Measurements from ENCODE around the gene SLC4A4.

GRCh38 chr4:71304289-71304850, 34.5 kb upstream of the SLC4A4 start:
- TF ChIP-seq, protein P1, sequence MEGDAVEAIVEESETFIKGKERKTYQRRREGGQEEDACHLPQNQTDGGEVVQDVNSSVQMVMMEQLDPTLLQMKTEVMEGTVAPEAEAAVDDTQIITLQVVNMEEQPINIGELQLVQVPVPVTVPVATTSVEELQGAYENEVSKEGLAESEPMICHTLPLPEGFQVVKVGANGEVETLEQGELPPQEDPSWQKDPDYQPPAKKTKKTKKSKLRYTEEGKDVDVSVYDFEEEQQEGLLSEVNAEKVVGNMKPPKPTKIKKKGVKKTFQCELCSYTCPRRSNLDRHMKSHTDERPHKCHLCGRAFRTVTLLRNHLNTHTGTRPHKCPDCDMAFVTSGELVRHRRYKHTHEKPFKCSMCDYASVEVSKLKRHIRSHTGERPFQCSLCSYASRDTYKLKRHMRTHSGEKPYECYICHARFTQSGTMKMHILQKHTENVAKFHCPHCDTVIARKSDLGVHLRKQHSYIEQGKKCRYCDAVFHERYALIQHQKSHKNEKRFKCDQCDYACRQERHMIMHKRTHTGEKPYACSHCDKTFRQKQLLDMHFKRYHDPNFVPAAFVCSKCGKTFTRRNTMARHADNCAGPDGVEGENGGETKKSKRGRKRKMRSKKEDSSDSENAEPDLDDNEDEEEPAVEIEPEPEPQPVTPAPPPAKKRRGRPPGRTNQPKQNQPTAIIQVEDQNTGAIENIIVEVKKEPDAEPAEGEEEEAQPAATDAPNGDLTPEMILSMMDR (IDR thresholded peaks at IDR 0.05; ENCODE audit: low read depth, low read length): no peak
- TF ChIP-seq POLR2A (IDR thresholded peaks at IDR 0.05; ENCODE audit: extremely low read depth, insufficient read length) (no peak), MYC (IDR thresholded peaks at IDR 0.05; ENCODE audit: low read depth, low read length) (no peak)
- TF ChIP-seq, protein P2, sequence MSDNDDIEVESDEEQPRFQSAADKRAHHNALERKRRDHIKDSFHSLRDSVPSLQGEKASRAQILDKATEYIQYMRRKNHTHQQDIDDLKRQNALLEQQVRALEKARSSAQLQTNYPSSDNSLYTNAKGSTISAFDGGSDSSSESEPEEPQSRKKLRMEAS (IDR thresholded peaks at IDR 0.05; ENCODE audit: low read depth, low read length): no peak
